Hematopoietic multipotent progenitor cell treated with erythropoietin and hydrocortisone succinate and interleukin-3 and kit ligand, for 8 days (in vitro differentiated cells): ENCODE measurements around the gene NCEH1.
A peak's percentile ranks its signal among the peaks of the same experiment; 100 is the strongest.
"Not testable (repeated sequence)": the region's sequence is repeated elsewhere in the genome, so short reads cannot be mapped to it uniquely, and the experiment has no call there.

ENCODE experiments used
- DNase-seq: peaks from one replicate; pipeline ENCODE4 v3.0.0-alpha.2; 2015

The NCEH1 gene

GRCh38 chr3:172607305-172608121 lies 103.4 kb downstream of the NCEH1 start:
- no peak for DNase-seq

GRCh38 chr3:172606021-172606420 lies 104.8 kb downstream of the NCEH1 start:
- DNase-seq: no peak

- DNase-seq: no peak
Observed at GRCh38 chr3:172604895-172605646, 105.8 kb downstream of the NCEH1 start.

- DNase-seq: no peak
Observed at GRCh38 chr3:172601066-172601832, 109.6 kb downstream of the NCEH1 start.

DNA sequence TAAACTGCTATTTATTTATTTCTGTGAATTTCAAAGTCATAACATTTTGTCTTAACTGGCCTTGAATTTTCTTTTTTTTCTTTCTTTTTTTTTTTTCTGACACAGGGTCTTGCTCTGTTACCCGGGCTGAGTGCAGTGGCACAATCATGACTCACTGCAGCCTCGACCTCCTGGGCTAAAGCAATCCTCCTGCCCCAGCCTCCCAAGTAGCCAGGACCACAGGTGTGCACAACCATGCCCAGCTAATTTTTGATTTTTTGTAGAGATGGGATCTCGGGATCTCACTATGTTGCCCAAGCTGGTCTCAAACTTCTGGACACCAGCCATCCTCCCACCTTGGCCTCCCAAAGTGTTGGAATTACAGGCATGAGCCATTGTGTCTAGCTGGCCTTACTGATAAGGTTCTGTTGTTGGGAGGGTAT lies 110.2 kb downstream of the NCEH1 start:
- no peak for DNase-seq

DNA sequence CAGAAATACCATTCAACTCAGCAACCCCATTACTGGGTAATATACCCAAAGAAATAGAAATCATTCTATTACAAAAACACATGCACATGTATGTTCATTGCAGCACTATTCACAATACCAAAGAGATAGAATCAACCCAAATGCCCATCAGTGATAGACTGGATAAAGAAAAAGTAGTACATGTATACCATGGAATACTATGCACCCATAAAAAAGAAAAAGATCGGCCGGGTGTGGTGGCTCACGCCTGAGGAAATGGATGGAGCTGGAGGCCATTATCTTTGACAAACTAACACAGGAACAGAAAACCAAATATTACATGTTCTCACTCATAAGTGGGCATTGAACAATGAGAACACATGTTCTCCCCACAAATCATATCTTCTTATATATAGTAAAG lies 112.0 kb downstream of the NCEH1 start:
- DNase-seq: no peak

GRCh38 chr3:172596394-172596706 lies 114.5 kb downstream of the NCEH1 start:
- no peak for DNase-seq

DNA sequence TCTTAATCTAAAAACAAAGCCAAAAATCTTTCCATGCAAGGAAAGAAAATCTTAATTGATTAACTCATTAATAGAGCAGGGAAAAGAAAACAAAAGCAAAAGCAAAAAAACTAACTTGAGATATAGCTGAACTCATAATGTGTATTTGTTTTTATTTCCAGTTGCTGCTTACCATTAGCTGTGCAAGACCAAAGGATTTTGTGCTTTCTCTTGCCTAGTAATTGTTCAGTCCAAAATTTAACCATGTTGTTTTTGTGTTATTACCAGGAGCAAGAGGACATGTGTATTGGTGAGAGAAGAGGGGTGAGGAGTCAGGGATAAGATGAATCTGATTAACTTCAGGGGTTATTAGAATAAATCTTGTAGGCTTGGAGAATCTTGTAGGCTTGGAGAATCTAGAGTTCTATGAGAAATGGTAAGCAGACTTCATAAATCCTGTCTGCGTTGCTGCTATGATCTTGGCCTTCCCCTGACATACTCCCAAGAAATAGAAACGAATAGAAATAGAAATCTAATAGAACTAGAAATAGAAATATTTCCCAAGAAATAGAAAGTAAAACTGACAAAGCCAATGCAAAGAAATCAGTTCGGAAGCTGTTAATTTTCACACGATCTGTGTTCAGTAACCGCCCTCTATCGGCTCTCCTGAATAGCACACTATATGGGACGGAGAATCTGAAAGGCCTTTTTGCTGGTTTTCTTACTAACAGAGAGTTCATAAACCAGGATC lies 115.0 kb downstream of the NCEH1 start:
- DNase-seq: peak; percentile 73

DNA sequence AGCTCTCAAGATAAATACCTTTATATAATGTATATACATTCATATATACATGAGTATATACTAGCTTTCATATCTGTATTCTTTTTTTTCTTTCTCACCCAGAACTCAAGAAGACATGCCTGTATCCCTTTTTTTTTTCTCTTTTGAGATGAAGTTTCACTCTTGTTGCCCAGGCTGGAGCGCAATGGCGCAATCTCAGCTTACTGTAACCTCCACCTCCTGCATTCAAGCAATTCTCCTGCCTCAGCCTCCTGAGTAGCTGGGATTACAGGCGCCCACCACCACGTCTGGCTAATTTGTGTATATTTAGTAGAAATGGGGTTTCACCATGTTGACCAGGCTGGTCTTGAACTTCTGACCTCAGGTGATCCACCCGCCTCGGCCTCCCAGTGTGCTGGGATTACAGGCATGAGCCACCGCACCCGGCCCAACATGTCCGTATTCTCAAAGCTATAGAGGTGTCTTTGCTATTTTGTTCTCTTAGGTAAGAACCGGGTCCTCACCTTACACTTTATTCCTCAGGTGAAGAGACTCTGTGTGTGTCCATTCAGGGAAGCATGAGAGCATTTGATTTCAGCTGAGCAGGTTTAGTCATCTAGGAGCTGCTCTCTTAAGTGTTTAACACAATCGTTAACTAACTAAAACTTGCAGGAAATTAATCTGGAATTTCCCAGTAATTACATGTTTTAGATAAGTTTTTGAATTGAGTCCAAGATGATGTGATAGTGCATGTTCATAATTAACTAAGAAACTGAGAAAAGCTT lies 115.8 kb downstream of the NCEH1 start:
- DNase-seq: not testable (repeated sequence)

GRCh38 chr3:172592898-172593669 lies 117.8 kb downstream of the NCEH1 start:
- no peak for DNase-seq

- DNase-seq: peak; percentile 36
Observed at GRCh38 chr3:172591876-172592771, 118.7 kb downstream of the NCEH1 start.

- DNase-seq: peak; percentile 61
Observed at GRCh38 chr3:172591125-172591605, 119.7 kb downstream of the NCEH1 start.

- no peak for DNase-seq
Observed at GRCh38 chr3:172586436-172586835, 124.4 kb downstream of the NCEH1 start.

- no peak for DNase-seq
Observed at GRCh38 chr3:172585954-172586353, 124.9 kb downstream of the NCEH1 start.

DNA sequence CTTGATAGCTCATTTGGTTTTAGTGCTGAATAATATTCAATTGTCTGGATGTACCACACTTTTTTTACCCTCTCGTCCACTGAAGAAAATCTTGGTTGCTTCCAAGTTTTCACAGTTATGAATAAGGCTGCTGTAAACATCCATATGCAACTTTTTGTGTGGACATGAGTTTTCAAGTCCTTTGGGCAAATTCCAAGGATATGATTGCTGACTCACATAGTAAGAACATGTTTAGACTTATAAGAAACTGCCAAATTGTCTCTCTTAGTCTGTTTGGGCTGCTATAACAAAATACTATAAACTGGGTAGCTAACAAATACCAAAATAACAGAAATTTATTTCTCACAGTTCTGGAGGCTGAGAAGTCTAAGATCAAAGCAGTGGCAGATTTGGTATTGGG lies 128.2 kb downstream of the NCEH1 start:
- no peak for DNase-seq

DNA sequence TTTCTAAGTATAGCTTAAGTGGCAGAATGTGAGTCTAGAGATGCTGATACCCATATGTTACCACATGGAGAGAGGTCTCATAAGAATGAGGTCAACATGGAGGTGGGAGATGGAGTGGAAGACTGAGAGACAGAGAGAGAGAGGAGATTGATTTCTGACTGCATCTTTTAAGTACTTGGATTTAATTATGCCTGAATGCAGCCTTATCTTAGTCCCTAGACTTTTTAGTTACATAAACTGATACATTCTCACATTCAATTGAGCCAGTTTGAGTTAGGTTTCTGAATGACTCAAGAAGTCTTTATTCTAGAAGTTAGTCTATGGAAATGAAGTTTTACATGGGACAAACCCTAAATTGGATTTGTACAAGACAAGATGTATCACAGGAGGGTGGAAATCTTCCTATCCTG lies 129.1 kb downstream of the NCEH1 start:
- no peak for DNase-seq

- no peak for DNase-seq
Observed at GRCh38 chr3:172580680-172581401, 130.0 kb downstream of the NCEH1 start.
